ENCODE results near the gene MYLK3.
"Not testable (repeated sequence)": the region's sequence is repeated elsewhere in the genome, so short reads cannot be mapped to it uniquely, and the experiment has no call there.

The MYLK3 gene

DNA sequence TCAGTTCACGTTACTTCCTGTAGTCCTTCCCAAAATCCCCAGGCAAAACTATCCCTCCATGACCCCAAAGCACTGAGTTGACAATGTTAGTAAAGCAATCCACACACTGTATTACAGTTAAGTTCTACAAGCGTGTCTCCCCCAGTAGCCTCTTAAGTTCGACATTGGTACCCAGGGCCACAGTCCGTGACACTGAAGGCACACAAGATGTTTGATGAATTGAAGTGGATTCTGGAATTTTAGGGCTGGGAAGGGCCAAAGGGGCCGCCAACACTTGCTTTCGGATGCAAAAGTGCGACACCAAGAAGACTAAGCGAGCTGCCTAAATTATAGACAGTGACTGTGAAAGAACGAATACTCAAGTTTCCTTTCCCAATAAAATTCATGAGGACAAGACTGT lies 60.7 kb downstream of the MYLK3 start:
- TF ChIP-seq, protein P1, sequence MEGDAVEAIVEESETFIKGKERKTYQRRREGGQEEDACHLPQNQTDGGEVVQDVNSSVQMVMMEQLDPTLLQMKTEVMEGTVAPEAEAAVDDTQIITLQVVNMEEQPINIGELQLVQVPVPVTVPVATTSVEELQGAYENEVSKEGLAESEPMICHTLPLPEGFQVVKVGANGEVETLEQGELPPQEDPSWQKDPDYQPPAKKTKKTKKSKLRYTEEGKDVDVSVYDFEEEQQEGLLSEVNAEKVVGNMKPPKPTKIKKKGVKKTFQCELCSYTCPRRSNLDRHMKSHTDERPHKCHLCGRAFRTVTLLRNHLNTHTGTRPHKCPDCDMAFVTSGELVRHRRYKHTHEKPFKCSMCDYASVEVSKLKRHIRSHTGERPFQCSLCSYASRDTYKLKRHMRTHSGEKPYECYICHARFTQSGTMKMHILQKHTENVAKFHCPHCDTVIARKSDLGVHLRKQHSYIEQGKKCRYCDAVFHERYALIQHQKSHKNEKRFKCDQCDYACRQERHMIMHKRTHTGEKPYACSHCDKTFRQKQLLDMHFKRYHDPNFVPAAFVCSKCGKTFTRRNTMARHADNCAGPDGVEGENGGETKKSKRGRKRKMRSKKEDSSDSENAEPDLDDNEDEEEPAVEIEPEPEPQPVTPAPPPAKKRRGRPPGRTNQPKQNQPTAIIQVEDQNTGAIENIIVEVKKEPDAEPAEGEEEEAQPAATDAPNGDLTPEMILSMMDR (IDR thresholded peaks at IDR 0.05; ENCODE audit: insufficient read depth, low read depth, low read length, missing control alignments), result no peak
- no peak for DNase-seq (ENCODE audit: low read depth)

DNA sequence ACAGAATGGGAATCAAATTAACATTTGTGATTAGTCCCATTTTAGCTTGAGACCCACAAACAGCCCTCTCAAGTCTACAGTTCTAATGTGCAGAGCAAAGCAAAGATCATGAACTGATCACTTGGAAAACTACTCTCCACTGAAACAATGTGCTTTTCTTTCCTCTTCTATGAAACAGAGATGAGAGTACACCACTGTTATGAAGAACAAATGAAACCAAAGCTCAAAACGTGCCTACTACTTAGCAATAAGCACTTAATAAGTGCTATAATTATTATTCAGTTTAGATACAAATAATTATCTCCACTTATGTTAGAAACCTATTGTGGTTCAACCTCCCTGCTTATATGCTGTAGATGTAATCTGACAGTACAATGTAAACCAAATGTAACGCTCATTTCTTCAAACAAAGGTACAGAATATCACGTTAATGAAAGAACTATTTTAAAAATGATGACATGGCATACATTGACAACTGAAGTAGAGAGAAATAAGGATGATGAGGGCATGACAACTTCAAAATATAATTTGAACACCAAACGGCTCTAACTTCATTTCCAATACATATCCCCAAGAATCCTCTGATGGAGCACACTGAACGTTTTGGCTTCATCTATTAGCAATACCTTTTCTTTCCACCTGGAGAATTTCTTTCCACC lies 61.2 kb downstream of the MYLK3 start:
- H3K4me3 ChIP-seq (ENCODE audit: low read length), result peak overlapping the region; percentile 84
- TF ChIP-seq, protein P1 (IDR thresholded peaks at IDR 0.05; ENCODE audit: insufficient read depth, low read depth, low read length, missing control alignments), result no peak
- no peak for DNase-seq (ENCODE audit: low read depth)

More for the DNA sequence above, 60.7 kb downstream of the MYLK3 start:
- H3K4me3 ChIP-seq (ENCODE audit: low read length), result peak overlapping the region; percentile 84

DNA sequence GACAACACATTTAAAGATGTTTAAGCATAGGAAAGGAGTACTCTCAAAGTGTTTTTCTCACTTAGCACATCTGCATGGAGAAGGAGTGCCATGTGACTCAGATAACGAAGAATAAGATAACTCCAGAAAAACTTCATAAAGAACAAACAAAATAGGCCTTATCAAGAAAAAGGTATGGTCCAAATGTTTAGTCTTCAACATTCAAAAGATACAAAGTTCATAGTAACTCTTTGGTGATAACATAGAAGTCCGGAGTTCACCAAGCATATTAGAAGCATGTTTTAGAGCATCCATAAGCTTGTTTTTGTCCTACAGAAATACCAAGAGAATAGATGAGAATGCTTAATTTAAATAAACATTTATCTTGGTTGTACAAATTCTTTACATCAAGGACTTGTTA lies 66.3 kb downstream of the MYLK3 start:
- H3K4me3 ChIP-seq (ENCODE audit: low read length); DNase-seq (ENCODE audit: low read depth): not testable (repeated sequence)

DNA sequence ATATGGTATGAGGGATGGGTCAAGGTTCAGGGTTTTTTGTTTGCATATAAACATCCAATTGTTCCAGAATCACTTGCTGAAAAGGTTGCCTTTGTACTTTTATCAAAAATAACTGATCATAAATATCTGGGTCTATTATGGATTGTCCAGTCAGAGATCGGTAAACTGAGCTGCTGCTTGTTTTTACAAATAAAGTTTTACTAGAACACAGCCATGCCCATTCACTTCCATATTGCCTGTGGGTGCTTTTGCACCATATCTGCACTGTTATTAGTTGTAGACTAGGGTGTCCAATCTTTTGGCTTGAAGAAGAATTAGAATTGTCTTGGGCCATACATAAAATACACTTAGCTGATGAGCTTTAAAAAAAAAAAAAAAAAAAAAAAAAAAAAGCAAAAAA lies 70.2 kb downstream of the MYLK3 start:
- not testable (repeated sequence) for DNase-seq (ENCODE audit: low read depth); H3K4me3 ChIP-seq (ENCODE audit: low read length)

DNA sequence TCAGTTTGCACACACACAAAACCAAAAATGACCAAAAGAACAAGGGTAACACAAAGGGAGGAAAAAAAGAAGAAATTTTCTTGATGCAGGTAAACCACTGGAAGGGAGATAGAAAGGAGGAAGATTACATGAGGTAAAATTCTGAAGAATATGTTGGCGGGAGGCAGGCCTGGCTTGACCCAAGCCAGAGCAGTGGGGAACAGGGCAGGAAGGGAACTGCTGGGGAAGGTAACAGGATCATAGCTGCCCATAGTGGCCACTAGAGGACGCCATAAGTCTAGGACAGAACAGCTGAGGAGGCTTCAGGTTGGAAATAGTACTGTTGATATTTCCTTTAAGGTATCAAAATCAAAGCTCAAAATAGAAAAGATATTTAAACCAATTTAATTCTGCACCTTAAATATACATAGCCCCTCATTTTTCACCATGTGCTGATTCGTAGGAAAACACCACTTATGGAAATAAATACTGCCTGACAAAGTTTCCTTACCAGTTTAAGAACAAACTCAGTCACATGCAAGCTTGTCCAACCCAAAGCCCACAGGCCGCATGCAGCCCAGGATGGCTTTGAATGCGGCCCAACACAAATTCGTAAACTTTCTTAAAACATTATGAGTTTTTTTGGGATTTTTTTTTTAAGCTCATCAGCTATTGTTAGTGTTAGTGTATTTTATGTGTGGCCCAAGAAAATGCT lies 74.7 kb downstream of the MYLK3 start:
- TF ChIP-seq, protein P1 (IDR thresholded peaks at IDR 0.05; ENCODE audit: insufficient read depth, low read depth, low read length, missing control alignments), result peak; percentile 99
- peak; percentile 77 for DNase-seq (ENCODE audit: low read depth)

DNA sequence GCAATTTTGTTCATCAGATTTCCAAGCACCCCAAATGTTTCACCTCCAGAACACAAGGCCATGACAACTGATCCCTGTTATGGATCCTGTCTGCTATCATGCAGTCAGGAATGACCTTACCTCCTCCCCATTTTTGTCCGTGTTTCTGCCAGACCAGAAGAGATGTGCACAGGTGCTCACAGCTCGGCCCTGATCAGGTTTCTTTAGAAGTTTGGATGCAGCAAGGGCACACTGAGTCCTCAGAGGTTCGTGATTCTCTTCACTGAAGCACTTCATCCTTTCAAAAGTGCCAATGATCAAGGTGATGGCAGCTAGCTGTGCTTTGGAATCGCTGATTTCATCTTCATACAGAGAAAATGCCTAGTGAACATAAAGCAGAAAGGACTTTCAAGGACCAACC lies 86.0 kb downstream of the MYLK3 start:
- no peak overlapping the region for H3K4me3 ChIP-seq (ENCODE audit: low read length)
- DNase-seq (ENCODE audit: low read depth), result no peak
- TF ChIP-seq, protein P1 (IDR thresholded peaks at IDR 0.05; ENCODE audit: insufficient read depth, low read depth, low read length, missing control alignments), result no peak

More for the DNA sequence above, 74.7 kb downstream of the MYLK3 start:
- no peak overlapping the region for H3K4me3 ChIP-seq (ENCODE audit: low read length)

DNA sequence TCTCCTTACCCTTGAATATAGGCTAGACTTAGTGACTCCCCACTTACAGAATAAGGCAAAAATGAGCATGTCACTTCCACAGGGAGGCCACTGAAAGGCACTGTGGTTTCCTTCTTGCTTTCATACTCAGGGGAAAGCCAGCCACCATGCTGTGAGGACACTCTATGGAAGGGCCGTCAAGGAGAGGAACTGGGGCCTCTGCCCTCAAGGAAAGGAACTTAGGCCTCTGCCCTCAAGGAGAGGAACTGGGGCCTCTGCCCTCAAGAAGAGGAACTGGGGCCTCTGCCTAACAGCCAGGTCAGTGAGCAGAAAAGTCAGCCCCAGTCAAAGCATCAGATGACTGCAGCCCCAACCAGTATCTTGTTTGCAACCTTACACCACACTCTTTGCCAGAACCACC lies 89.2 kb downstream of the MYLK3 start:
- H3K4me3 ChIP-seq (ENCODE audit: low read length), result no peak overlapping the region
- no peak for DNase-seq (ENCODE audit: low read depth)
- TF ChIP-seq, protein P1 (IDR thresholded peaks at IDR 0.05; ENCODE audit: insufficient read depth, low read depth, low read length, missing control alignments), result no peak
